ENCODE data around the gene KCNMA1. TPM values are rescaled to one million over a fixed set of nuclear protein-coding genes. Genes with fewer than 3 reads are reported as not detected.

KCNMA1 gene
- total and polyA plus RNA-seq, 9 of the 15 experiments (the other 6 are each of a cell fraction or from before 2014, with no cell fraction given), result 0.01 to 0.95 (median 0.15) TPM; not detected in 4

GRCh38 chr10:77236029-77236428 is 401.6 kb downstream of the KCNMA1 start (continued):
- TF ChIP-seq PHTF2 (CRISPR knock-in tag; IDR thresholded peaks at IDR 0.05), result no peak

GRCh38 chr10:77234599-77234998 is 403.0 kb downstream of the KCNMA1 start:
- no peak overlapping the region for H2AFZ ChIP-seq (ENCODE audit: low read depth, low read length)
- no peaks in the 10 kb centered on the region; the same call in 1 of the 2 replicates for H4K20me1 ChIP-seq (replicated peaks; ENCODE audit: control insufficient read depth, insufficient read depth, low read length)
- no peak overlapping the region for H3K27ac ChIP-seq (ENCODE audit: extremely low read depth, low read depth, low read length)
- ChIA-PET CTCF (ENCODE audit: low intra/inter-chr PET ratio) (no interaction called here), POLR2A (no interaction called here)
- WGBS (ENCODE audit: insufficient coverage, low coverage, missing lambda C conversion rate), result 0% methylated on average over 1 of the region's 1 CpG
- H3K79me2 ChIP-seq (ENCODE audit: control insufficient read depth, insufficient read depth, low read length), result no peaks in the 10 kb centered on the region
- intact Hi-C loops (cut with micrococcal nuclease), result no loop called here
- FAIRE-seq, result no peak
- BruUV-seq (replicated peaks), result no TSS peak
- no peaks in the 10 kb centered on the region for H3K36me3 ChIP-seq (ENCODE audit: control insufficient read depth, insufficient read depth, low read length)
- no peaks in the 10 kb centered on the region for H3K9me3 ChIP-seq (replicated peaks; ENCODE audit: control insufficient read depth, insufficient read depth, low read depth, low read length)
- H3K4me1 ChIP-seq (replicated peaks in 1 of 2; ENCODE audit: control insufficient read depth in 2 of 2, insufficient read depth in 2 of 2, low read length in 2 of 2), result no peaks in the 10 kb centered on the region
- no peaks in the 10 kb centered on the region for H3K9me1 ChIP-seq (ENCODE audit: control insufficient read depth, insufficient read depth, low read length)
- H3K9ac ChIP-seq (ENCODE audit: insufficient read depth in 1 of 2, low read depth in 2 of 2, low read length in 2 of 2), result no peak overlapping the region
- in situ Hi-C loops (cut with MboI), result no loop called here
- no peak for ATAC-seq
- no peak overlapping the region for H3K4me2 ChIP-seq (ENCODE audit: insufficient read depth, low read length)
- no peak for TF ChIP-seq ATF2 (CRISPR knock-in tag; IDR thresholded peaks at IDR 0.05)
- TF ChIP-seq SAFB2 (IDR thresholded peaks at IDR 0.05; ENCODE audit: borderline replicate concordance, low read depth, low read length, severe bottlenecking), result no peak
- no peak for TF ChIP-seq ASH1L (IDR thresholded peaks at IDR 0.05; ENCODE audit: borderline replicate concordance, low read depth, partially characterized antibody)
- no peak for TF ChIP-seq ZNF41 (CRISPR knock-in tag; conservative IDR thresholded peaks at IDR 0.05)
- TF ChIP-seq CC2D1A (IDR thresholded peaks at IDR 0.05), result no peak
- no peak for TF ChIP-seq OTX1 (CRISPR knock-in tag; IDR thresholded peaks at IDR 0.05)
- TF ChIP-seq TAF1 (IDR thresholded peaks at IDR 0.05; ENCODE audit: control insufficient read depth, extremely low read depth, insufficient read depth, low read length, severe bottlenecking), result no peak
- TF ChIP-seq ZNF253 (CRISPR knock-in tag; conservative IDR thresholded peaks at IDR 0.05), result no peak
- no peak for DNase-seq (ENCODE audit: extremely low read depth in 1 of 4, low spot score in 3 of 4)
- H3K27me3 ChIP-seq (ENCODE audit: control insufficient read depth in 2 of 2, insufficient read depth in 2 of 2, low read length in 2 of 2), result peaks cover 2 to 6% of the 10 kb centered on the region in 2 experiments; a peak in 1 of 5 replicates
- H3K4me3 ChIP-seq, result no peak overlapping the region
